ENCODE data around the gene ARF3. TPM values are rescaled to one million over a fixed set of nuclear protein-coding genes. Genes with fewer than 3 reads are reported as not detected.

The ARF3 gene
- total and polyA plus RNA-seq, 2 of the 13 experiments (the other 11 are each of a cell fraction or from before 2014, with no cell fraction given), result 53.8 to 57.9 TPM

DNA sequence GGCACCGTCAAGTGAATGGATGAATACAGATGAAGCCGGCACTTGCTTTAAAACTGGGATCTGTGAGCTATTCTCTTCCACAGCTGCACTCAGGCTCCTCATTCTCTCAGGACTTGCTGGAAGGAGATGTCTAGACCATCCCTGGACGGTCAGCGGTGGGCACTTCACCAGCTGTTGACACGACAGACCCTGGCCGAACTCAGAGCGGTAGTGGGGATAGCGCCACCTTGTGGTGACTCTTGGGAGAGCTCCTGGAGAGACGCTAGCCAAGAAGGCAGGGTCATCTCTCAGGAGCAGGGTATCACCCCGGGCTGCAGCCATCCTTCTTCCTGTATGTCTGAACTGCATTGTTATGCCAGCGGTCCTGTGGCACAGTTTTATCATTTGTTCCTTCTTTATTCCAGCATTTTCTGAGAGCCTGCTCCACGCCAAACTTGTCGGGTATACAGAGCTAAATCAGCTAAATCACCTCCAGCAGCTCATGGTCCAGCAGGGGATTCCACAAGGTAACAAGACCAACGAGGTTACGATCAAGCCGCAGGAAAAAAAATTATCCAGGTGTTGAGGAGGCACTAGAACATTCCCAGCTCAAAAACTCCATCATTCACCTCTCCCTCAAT, 30.9 kb upstream of the ARF3 start (continued):
- TF ChIP-seq, protein P1, sequence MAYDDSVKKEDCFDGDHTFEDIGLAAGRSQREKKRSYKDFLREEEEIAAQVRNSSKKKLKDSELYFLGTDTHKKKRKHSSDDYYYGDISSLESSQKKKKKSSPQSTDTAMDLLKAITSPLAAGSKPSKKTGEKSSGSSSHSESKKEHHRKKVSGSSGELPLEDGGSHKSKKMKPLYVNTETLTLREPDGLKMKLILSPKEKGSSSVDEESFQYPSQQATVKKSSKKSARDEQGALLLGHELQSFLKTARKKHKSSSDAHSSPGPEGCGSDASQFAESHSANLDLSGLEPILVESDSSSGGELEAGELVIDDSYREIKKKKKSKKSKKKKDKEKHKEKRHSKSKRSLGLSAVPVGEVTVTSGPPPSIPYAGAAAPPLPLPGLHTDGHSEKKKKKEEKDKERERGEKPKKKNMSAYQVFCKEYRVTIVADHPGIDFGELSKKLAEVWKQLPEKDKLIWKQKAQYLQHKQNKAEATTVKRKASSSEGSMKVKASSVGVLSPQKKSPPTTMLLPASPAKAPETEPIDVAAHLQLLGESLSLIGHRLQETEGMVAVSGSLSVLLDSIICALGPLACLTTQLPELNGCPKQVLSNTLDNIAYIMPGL (CRISPR knock-in tag; IDR thresholded peaks at IDR 0.05; ENCODE audit: borderline replicate concordance in 1 of 2, low read depth in 1 of 2), result 0 out of 4 replicates have a peak, but pooled peaks of 1 of the 2 experiments have one; percentile 49
- TF ChIP-seq STAG1 (CRISPR knock-in tag; IDR thresholded peaks at IDR 0.05) (peak; percentile 41), SMC3 (IDR thresholded peaks at IDR 0.05; ENCODE audit: low read length) (peak; percentile 41; the same call in 1 of the 2 replicates), NRL (CRISPR knock-in tag; IDR thresholded peaks at IDR 0.05; ENCODE audit: borderline replicate concordance) (no peak), RXRB (CRISPR knock-in tag; IDR thresholded peaks at IDR 0.05; ENCODE audit: borderline replicate concordance) (no peak)
- TF ChIP-seq, protein P2, sequence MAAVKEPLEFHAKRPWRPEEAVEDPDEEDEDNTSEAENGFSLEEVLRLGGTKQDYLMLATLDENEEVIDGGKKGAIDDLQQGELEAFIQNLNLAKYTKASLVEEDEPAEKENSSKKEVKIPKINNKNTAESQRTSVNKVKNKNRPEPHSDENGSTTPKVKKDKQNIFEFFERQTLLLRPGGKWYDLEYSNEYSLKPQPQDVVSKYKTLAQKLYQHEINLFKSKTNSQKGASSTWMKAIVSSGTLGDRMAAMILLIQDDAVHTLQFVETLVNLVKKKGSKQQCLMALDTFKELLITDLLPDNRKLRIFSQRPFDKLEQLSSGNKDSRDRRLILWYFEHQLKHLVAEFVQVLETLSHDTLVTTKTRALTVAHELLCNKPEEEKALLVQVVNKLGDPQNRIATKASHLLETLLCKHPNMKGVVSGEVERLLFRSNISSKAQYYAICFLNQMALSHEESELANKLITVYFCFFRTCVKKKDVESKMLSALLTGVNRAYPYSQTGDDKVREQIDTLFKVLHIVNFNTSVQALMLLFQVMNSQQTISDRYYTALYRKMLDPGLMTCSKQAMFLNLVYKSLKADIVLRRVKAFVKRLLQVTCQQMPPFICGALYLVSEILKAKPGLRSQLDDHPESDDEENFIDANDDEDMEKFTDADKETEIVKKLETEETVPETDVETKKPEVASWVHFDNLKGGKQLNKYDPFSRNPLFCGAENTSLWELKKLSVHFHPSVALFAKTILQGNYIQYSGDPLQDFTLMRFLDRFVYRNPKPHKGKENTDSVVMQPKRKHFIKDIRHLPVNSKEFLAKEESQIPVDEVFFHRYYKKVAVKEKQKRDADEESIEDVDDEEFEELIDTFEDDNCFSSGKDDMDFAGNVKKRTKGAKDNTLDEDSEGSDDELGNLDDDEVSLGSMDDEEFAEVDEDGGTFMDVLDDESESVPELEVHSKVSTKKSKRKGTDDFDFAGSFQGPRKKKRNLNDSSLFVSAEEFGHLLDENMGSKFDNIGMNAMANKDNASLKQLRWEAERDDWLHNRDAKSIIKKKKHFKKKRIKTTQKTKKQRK (IDR thresholded peaks at IDR 0.05; ENCODE audit: low read length), result no peak
- TF ChIP-seq, protein P3, sequence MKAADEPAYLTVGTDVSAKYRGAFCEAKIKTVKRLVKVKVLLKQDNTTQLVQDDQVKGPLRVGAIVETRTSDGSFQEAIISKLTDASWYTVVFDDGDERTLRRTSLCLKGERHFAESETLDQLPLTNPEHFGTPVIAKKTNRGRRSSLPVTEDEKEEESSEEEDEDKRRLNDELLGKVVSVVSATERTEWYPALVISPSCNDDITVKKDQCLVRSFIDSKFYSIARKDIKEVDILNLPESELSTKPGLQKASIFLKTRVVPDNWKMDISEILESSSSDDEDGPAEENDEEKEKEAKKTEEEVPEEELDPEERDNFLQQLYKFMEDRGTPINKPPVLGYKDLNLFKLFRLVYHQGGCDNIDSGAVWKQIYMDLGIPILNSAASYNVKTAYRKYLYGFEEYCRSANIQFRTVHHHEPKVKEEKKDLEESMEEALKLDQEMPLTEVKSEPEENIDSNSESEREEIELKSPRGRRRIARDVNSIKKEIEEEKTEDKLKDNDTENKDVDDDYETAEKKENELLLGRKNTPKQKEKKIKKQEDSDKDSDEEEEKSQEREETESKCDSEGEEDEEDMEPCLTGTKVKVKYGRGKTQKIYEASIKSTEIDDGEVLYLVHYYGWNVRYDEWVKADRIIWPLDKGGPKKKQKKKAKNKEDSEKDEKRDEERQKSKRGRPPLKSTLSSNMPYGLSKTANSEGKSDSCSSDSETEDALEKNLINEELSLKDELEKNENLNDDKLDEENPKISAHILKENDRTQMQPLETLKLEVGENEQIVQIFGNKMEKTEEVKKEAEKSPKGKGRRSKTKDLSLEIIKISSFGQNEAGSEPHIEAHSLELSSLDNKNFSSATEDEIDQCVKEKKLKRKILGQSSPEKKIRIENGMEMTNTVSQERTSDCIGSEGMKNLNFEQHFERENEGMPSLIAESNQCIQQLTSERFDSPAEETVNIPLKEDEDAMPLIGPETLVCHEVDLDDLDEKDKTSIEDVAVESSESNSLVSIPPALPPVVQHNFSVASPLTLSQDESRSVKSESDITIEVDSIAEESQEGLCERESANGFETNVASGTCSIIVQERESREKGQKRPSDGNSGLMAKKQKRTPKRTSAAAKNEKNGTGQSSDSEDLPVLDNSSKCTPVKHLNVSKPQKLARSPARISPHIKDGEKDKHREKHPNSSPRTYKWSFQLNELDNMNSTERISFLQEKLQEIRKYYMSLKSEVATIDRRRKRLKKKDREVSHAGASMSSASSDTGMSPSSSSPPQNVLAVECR (CRISPR knock-in tag; IDR thresholded peaks at IDR 0.05; ENCODE audit: borderline replicate concordance), result peak; percentile 16; the same call in 1 of the 2 replicates

All from HepG2 (cell line).